GM18508 (cell line): ENCODE results near the gene TRAF1.
A peak's percentile ranks its signal among the peaks of the same experiment; 100 is the strongest.

Experiments
- ATAC-seq: cut with Tn5 transposase; IDR thresholded peaks from one replicate; pipeline ENCODE4 v1.9.1; 2021; ENCODE audit warnings: moderate number of reproducible peaks; ENCODE audit not compliant: insufficient read depth, unreplicated experiment

Gene TRAF1

DNA sequence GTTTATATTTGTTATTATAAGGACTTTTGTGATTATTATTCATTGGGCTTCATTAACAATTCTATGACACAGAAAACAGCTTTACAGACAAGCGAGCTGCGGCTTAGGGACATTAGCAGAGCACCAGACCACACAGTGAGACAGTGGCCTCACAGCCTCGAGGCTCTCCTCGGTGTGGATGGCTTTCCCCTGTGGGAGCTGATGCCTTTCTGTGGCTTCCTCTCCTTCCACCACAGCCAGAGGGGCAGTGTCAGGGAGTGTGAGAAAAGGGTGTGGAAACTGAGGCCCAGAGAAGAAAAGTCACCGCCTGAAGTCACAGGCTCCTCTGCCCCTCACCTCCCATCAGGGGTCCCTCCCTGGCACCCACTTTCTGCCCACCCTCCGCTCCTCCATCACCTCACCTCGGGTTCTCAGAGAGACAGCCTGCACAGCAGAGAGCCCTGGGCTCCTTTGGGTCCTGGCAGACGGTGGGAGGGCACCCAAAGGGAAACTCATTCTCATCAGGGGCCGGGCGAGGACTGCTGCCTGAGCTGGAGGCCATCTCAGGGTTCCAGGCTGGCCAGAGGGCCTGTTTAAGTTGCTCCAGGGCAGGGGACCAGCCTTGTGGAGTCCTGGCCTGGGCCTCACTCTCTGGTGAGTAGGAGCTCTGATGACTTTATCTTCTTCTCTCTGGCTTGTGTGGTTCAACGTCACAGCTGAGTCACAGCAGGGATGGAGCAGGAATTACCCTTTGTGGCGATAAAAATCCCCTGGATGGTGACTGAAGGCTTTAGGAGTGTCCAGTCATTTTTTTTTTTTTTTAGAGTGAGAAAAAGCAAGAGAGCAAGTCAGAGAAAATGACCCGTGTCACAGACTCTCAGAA lies 830 bp downstream of the TRAF1 start:
- peak; percentile 43 for ATAC-seq

DNA sequence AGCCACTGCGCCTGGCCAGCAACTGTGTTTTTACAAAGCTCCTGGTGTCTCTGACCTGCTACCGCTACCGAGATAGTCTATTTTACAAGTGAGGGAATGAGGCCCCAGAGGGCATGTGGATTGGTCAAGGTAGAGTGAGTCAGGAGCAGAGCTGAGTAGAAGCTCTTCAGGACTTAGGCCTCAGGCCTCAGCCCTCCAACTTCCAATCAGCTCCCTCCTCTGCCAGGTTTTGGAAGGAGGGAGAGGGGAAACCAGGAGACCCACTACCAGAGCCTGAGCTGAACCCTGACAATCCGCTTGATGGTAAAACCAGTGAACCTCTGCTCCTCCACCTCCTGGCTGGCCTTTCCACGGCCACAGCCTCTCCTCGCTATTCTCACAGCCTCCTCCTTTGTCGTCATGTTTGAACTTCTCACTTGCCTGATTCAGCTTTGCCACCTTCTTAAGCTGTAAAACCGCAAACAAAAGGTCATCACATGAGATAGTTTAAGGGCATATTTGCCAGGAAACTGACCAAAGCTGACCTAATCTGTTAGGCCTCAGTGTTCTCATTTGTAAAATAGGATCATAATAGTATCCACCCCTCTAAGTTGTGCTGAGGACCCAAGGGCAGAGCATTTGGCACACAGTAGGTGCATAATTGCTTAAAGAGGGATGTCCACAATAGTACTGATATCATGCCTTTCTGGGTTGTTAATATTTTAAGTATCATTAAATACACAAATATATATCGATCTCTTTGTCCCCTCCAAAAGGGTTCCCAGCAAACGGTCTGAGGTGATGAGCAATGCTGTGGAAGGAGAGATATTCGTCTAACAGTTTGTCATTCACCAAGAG lies 1.7 kb downstream of the TRAF1 start:
- no peak for ATAC-seq

GRCh38 chr9:120923620-120924328 lies 2.8 kb downstream of the TRAF1 start:
- no peak for ATAC-seq

GRCh38 chr9:120922404-120923195 lies 4.0 kb downstream of the TRAF1 start:
- no peak for ATAC-seq

DNA sequence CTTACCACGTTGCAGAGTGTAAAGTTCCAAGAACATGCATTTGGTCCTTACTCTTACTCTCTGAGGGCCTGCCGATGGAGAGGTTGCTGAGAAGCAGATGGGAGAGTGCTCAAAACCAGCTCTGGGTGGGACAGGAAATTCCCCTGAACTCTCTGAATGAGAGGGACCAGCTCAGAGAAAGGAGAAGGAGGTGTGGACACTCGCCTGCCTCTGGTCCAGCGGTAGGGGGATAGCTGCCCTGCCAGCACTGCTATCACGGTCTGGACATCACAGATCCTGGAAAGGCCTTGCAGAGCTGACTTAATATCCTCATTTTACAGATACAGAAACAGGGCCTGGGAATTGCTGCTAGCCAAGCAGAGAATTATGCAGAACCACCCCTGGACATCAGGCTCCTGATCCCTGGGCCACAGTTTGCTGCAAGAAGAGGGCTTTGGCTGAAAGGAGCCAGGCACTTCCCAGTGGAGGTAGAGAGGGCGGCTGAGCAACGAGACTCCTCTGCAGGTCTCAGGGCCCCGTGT lies 4.9 kb downstream of the TRAF1 start:
- ATAC-seq = no peak

DNA sequence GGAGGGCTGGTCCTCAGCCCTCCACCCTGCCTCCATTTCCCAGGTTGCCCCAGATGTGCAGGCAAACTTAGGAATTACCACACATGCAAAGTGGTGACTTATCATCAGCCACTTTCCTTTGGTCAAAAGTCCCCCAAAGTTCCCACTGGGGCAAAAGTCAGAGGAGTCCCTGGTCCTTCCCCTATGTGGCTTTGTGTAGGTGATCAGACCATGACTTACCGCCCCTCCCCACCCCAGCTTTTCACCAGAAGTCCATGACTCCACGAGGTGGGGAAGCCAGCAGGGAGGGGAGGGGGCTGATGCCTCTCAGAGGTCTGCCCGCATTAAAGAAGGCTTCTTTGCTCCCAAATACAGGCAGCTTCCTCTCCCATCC lies 5.8 kb downstream of the TRAF1 start:
- ATAC-seq = no peak

DNA sequence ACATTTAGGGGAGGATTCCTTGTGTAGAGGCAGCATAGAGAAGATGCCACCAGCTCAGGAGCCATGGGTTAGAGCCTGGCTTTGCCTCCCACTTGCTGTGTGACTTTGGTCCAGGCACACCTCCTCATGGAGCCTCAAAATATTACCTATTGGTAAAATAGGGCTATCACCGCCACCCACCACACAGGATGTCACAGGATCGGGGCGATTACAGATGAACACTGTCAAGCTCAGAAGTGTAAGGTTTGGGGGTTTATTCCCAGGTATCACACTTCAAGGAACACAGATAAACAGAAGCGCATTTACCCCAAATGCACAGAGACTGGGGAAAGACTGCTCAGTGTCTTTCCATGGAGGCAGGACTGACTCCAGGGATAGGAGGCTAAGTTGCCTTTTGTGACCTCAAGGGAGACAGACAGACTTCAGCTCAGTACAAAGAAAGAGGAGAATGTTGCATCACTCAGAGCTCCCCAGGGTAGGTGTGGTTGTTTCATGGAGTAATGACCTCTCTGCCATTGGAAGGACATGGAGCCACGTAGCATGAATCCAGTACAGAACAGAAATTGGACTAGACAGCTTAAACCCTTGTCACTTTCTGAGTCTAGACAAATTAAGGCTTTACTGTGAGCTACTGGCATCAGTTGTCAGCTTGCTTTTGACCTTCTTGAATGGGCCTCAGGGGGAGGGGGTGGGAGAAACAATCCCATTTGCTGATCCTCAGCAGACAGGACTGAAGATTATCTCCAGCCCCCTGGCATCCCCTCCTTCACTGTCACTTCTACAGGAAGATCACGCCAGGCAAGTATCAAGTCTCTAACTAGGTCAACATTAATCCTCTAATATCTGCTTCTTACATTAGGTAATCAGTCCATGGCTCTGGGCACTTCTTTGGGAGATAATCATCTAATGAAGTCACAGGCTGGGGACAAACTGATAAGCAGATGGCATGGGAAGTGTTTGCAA lies 6.5 kb downstream of the TRAF1 start:
- no peak for ATAC-seq

GRCh38 chr9:120918931-120919842 lies 7.4 kb downstream of the TRAF1 start:
- ATAC-seq = no peak

DNA sequence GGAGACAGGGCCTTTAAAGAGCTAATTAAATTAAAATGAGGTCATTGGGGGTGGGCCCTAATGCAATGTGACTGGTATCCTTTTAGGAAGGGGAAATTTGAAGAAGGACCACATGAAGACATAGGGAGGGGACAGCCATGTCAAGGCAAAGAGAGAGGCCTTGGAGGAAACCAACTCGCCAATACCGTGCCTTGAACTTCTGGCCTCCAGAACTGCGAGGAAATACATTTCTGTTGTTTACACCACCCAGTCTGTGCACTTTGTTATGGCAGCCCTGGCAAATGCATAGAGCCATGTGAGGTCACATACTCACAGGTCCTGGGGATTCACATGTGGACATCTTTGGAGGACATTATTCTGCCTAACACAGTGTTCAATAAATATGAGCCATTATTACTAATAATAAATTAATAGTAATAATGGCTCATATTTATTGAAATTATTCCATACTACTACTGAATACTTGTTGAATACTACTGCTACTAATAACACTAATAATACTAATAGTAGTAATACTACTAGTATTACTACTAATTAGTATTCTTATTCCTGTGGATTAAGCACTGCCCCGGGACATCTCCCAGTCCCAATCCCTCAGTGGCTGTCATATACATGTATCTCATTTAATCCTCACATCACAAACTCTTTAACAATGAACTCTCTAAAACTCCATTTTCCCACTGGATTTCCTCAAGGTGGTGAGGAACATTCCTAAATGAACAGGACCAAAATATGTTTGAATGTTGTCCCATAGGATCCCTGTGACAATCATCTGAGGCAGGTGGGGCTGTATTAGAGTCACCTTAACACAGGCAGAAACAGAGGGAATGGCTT lies 8.4 kb downstream of the TRAF1 start:
- no peak for ATAC-seq

DNA sequence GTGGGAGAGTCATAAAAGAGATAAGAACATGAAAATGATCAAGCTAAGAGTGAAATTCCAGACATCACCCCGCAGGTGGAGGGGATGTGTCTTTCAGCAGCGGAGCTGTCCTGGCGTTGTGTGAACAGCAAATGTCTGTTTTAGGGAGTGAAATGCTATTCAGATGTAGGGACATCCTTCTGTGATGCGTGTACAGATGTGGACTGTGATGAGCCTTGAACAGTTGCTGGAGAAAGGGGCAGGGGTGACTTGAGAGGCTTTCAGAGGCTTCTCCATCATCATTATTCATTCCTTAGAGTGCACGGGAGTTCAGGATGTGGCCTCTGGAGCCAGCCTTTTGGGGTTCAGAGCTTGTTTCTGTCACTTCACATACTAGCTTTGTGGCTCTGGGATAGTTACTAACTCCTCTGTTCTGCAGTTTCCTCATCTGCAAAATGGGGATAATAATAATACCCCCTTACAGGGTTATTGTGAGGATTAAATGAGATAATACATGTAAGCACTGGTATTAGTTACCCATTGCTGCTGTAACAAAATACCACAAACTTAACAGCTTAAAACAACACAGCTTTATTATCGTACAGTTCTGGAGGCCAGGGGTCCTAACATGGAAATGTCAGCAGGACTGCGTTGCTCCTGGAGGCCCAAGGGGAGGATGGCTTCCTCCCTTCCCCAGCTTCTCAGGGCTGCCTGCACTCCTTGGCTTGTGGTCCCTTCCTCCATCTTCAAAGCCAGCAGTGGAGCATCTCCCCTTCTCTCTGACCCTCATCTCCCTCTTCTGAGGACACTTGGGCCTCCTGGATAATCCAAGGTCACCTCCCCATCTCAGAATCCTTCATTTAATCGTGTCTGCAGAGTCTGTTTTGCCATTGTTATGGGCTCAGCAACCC lies 9.4 kb downstream of the TRAF1 start:
- no peak for ATAC-seq

DNA sequence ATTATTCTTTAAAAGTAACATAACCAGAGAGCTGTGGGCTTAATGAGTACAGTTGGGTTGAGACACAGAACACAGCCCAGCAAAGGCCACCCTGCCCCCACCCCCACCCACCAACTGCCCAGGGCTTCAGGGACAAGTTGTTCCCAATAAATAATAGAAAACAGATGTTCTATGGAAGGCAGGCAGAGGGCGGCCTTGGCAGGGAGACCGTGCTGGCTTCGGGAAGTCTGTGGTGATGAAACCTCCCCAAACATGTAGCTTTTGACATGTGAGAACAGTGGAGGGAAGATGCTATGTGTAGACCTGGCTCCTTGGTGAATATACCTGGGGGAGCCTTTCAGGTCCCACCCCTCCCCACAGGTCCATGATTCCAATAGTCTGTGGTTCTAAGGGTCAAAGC lies 10.0 kb downstream of the TRAF1 start:
- ATAC-seq = no peak

- ATAC-seq = no peak
Measured at GRCh38 chr9:120915854-120916470, 10.6 kb downstream of the TRAF1 start.

DNA sequence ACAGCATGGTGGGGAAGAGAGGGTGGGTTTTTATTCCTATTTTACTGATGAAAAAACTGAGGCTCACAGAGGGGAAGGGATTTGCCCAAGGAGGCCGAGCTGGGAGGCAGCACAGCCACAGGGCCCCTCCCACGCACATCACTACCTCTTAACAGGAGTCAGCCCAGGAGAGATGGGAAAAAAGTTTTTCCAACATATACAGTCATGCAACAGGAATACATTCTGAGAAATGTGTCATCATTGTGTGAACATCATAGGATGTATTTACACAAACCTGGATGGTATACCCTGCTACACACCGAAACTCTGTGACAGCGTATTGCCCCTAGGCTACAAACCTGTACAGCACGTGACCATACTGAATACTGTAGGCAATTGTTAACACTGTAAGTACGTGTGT lies 11.6 kb downstream of the TRAF1 start:
- ATAC-seq = no peak

GRCh38 chr9:120914396-120914795 lies 12.2 kb downstream of the TRAF1 start:
- ATAC-seq = no peak

DNA sequence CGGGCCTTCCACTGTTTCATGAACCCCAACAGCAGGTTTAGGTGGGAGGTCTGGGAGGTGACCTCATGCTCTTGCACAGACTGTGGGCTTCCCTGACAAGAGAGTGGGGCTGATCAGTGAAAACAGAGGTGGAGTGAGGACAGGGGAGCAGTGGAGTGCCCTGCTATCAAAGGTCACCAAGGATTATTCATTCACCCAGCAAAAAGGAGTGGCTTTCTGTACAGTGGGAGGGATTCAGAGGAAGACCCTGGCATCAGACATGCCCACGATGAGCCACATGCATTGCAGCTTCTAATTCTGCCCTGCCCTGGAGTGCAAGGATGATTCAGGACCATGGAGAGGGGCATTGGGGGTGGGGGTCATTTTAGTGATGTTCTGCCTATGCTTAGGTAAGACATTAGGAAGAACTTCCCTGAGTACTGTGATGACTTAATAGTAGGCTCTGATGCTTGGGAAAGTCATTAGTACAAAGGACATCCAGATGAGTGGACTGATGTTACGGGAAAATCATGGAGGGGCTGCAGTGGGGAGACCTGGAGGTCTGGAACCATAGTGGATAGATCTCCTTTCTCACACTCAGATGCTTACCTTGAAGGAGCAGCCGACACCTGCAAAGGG lies 12.8 kb downstream of the TRAF1 start:
- no peak for ATAC-seq
